SU-DHL-6 (cell line): ENCODE data around the gene ZC2HC1B.

Experiments
- H2AFZ ChIP-seq: fragments of 200-600 bp; sonication (generic); 2 replicates; pipeline ENCODE4 v1.6.1; 2014; ENCODE audit warnings: low read depth, mild to moderate bottlenecking, moderate library complexity, mixed read lengths, antibody characterized with exemption, low read length; ENCODE audit not compliant: severe bottlenecking
- H3F3A ChIP-seq: fragments of 200-600 bp; shearing (Covaris generic); 2 replicates; pipeline ENCODE4 v1.6.0; 2016; ENCODE audit warnings: antibody characterized with exemption, mild to moderate bottlenecking; ENCODE audit not compliant: insufficient read depth
- H3K27ac ChIP-seq: fragments of 200-600 bp; sonication (generic); 2 replicates; pipeline ENCODE4 v1.5.1; 2016; ENCODE audit warnings: low read depth, mild to moderate bottlenecking, low read length, moderate library complexity, mixed read lengths
- H3K27me3 ChIP-seq: fragments of 200-600 bp; sonication (generic), shearing (Covaris generic); 2 replicates; pipeline ENCODE4 v1.6.0; 2014; ENCODE audit warnings: mild to moderate bottlenecking, low read length
- H3K36me3 ChIP-seq: fragments of 200-600 bp; sonication (generic); 2 replicates; pipeline ENCODE4 v1.6.1; 2014; ENCODE audit warnings: mild to moderate bottlenecking, low read length, mixed read lengths
- H3K4me2 ChIP-seq: fragments of 300-600, 200-600 bp; shearing (Covaris generic), sonication (generic); 2 replicates; pipeline ENCODE4 v1.6.0; 2014; ENCODE audit warnings: low read length, low read depth, mild to moderate bottlenecking; ENCODE audit not compliant: poor library complexity, severe bottlenecking
- H3K4me3 ChIP-seq: fragments of 200-600 bp; sonication (generic); 2 replicates; pipeline ENCODE4 v1.5.1; 2014; ENCODE audit warnings: antibody characterized with exemption, low read length, mild to moderate bottlenecking, mixed read lengths; ENCODE audit not compliant: insufficient read depth, poor library complexity, severe bottlenecking
- H3K79me2 ChIP-seq: fragments of 200-600 bp; sonication (generic); 2 replicates; pipeline ENCODE4 v1.6.1; 2014; ENCODE audit warnings: mild to moderate bottlenecking, low read length, moderate library complexity; ENCODE audit not compliant: insufficient read depth
- H3K9ac ChIP-seq: fragments of 200-600 bp; sonication (generic); 2 replicates; pipeline ENCODE4 v1.7.0; 2014; ENCODE audit warnings: mild to moderate bottlenecking, low read length
- H3K9me2 ChIP-seq: fragments of 200-600 bp; sonication (generic); replicated peaks from 2 replicates; pipeline ENCODE4 v1.6.1; 2014; ENCODE audit warnings: low read length; ENCODE audit not compliant: insufficient read depth
- H3K9me3 ChIP-seq: fragments of 200-600 bp; sonication (generic); 2 replicates; pipeline ENCODE4 v1.6.1; 2014; ENCODE audit warnings: low read length, mixed read lengths; ENCODE audit not compliant: insufficient read depth
- H4K20me1 ChIP-seq: fragments of 200-600 bp; sonication (generic); 2 replicates; pipeline ENCODE4 v1.6.1; 2014; ENCODE audit warnings: low read depth, mild to moderate bottlenecking, antibody characterized with exemption, low read length, moderate library complexity, mixed read lengths
- EZH2phosphoT487 ChIP-seq: fragments of 200-600 bp; sonication (generic), shearing (Covaris generic); conservative IDR thresholded peaks from 2 replicates; pipeline ENCODE4 v1.6.1; 2018; ENCODE audit warnings: mild to moderate bottlenecking, antibody characterized with exemption, low read length, moderate library complexity, mixed read lengths
- TF ChIP-seq, protein P1 (sequence below): fragments of 200-600 bp; sonication (generic); IDR thresholded peaks from one replicate; pipeline ENCODE4 v1.5.1; 2017; ENCODE audit warnings: antibody characterized with exemption, mild to moderate bottlenecking, low read length, moderate library complexity; ENCODE audit not compliant: insufficient read depth, poor library complexity, severe bottlenecking

Gene ZC2HC1B

DNA sequence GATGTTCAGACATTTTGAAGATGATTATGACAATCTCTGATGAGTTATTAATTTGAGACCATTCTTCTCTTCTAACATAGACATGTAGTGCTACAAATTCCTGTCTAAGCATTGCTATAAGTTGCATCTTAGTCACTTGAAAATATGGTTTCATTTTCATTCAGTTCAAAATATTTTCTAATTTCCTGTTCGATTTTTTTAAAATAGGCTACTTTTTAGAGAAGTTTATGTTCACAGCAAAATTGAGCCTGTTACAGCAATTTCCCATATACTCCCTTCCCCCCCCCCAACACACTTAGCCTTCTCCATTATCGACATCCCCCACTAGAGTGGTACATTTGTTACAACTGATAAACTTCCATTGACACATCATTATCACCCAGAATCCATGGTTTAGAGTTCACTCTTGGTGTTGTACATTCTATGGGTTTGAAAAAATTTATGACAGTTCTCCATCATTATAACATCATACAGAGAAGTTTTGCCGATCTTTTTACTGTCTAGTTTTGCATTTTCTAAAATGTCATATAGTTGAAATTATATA is 112.6 kb downstream of the ZC2HC1B start:
- no peaks in the 10 kb centered on the region for H3K36me3 ChIP-seq
- no peak overlapping the region for H3K27ac ChIP-seq
- H3K9ac ChIP-seq = no peak overlapping the region
- no peaks in the 10 kb centered on the region for H3K79me2 ChIP-seq
- no peaks in the 10 kb centered on the region for H3K9me3 ChIP-seq
- H3K27me3 ChIP-seq = no peaks in the 10 kb centered on the region
- H3K4me3 ChIP-seq = no peak overlapping the region
- TF ChIP-seq EZH2phosphoT487 = no peak
- TF ChIP-seq, protein P1, sequence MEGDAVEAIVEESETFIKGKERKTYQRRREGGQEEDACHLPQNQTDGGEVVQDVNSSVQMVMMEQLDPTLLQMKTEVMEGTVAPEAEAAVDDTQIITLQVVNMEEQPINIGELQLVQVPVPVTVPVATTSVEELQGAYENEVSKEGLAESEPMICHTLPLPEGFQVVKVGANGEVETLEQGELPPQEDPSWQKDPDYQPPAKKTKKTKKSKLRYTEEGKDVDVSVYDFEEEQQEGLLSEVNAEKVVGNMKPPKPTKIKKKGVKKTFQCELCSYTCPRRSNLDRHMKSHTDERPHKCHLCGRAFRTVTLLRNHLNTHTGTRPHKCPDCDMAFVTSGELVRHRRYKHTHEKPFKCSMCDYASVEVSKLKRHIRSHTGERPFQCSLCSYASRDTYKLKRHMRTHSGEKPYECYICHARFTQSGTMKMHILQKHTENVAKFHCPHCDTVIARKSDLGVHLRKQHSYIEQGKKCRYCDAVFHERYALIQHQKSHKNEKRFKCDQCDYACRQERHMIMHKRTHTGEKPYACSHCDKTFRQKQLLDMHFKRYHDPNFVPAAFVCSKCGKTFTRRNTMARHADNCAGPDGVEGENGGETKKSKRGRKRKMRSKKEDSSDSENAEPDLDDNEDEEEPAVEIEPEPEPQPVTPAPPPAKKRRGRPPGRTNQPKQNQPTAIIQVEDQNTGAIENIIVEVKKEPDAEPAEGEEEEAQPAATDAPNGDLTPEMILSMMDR = no peak
- no peaks in the 10 kb centered on the region for H3K9me2 ChIP-seq
- H3F3A ChIP-seq = no peaks in the 10 kb centered on the region
- H2AFZ ChIP-seq = no peak overlapping the region
- no peaks in the 10 kb centered on the region for H4K20me1 ChIP-seq
- H3K4me2 ChIP-seq = no peak overlapping the region

DNA sequence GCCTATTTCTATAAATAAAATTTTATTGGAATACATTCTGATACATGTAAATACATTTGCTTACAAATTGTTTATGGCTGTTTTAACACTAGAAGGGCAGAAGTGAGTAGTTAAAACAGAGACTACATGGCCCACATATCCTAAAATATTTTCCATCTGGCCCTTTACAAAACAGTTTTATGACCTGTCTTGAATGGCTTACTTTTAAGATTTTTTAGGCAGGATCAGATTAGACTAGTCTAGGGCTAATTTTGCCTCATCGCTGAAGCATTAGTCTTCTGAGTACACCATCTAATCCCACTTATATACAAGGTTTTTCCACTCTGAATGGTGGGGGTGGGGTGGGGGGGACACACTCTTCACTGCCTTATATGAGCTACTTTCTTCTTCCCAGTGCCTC is 116.6 kb downstream of the ZC2HC1B start:
- H3K4me2 ChIP-seq = no peak overlapping the region
- no peaks in the 10 kb centered on the region for H3K9me3 ChIP-seq
- TF ChIP-seq, protein P1 = no peak
- TF ChIP-seq EZH2phosphoT487 = no peak
- H3K36me3 ChIP-seq = no peaks in the 10 kb centered on the region
- no peak overlapping the region for H3K27ac ChIP-seq
- no peaks in the 10 kb centered on the region for H3K9me2 ChIP-seq
- no peaks in the 10 kb centered on the region for H3F3A ChIP-seq
- H3K9ac ChIP-seq = no peak overlapping the region
- no peaks in the 10 kb centered on the region for H3K79me2 ChIP-seq
- no peaks in the 10 kb centered on the region for H4K20me1 ChIP-seq
- no peak overlapping the region for H3K4me3 ChIP-seq
- H2AFZ ChIP-seq = no peak overlapping the region
- no peaks in the 10 kb centered on the region for H3K27me3 ChIP-seq

DNA sequence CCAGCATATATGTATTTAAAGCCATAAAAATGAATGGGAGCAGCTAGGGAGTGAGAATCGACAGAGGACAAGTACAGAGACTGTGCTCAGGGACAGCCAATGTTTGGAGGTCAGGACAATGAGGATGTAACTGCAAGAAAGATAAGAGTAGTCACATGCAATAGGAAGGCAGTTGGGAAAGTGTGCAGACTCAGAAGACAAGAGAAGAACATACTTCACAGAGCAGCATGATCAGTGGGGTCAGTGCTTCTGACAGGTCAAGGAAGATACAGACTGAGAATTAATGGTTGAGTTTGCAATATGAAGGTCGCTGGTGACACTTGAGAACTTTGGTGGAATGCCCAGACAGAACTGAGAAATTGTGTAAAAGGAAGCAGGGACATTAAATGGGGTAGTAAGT is 118.7 kb downstream of the ZC2HC1B start:
- Histone ChIP-seq H3F3A (no peaks in the 10 kb centered on the region), H3K4me2 (no peak overlapping the region), H3K27me3 (no peaks in the 10 kb centered on the region), H4K20me1 (no peaks in the 10 kb centered on the region), H3K9me3 (no peaks in the 10 kb centered on the region), H3K79me2 (no peaks in the 10 kb centered on the region), H3K9ac (no peak overlapping the region), H3K4me3 (no peak overlapping the region), H3K9me2 (no peaks in the 10 kb centered on the region), H3K36me3 (no peaks in the 10 kb centered on the region), H2AFZ (no peak overlapping the region), H3K27ac (no peak overlapping the region)
- TF ChIP-seq, protein P1 = no peak
- TF ChIP-seq EZH2phosphoT487 = no peak
